K562 (cell line): ENCODE data around the gene HSD11B1.

Experiments
- ATF3 ChIP-seq, 2 experiments: fragments of 450-650 bp in 1 of 2; sonication (generic) in 1 of 2; formaldehyde crosslinking in 1 of 2; IDR thresholded peaks in 1 of 2; conservative IDR thresholded peaks in 1 of 2; 2 replicates each; pipeline versions ENCODE4 v1.6.1 to v1.8.1; 2016 to 2023; ENCODE audit warnings: mild to moderate bottlenecking in 2 of 2, moderate library complexity in 2 of 2, inconsistent platforms in 1 of 2, missing genetic modification reagents in 1 of 2
- CHD1 ChIP-seq: fragments of 200-600 bp; sonication (generic); IDR thresholded peaks from one replicate; pipeline ENCODE4 v1.6.1; 2012; ENCODE audit warnings: mild to moderate bottlenecking, moderate library complexity, low read length, inconsistent platforms
- CSDE1 ChIP-seq, 2 experiments: fragments of 450-650 bp; IDR thresholded peaks; 2 replicates each; pipeline ENCODE4 v1.6.1; 2016; ENCODE audit warnings: mild to moderate bottlenecking in 1 of 2
- CTCF ChIP-seq, 3 experiments: IDR thresholded peaks in 2 of 3; conservative IDR thresholded peaks in 1 of 3; 2 replicates each; pipeline ENCODE4 v1.5.1; 2011 to 2012; ENCODE audit warnings: low read length in 3 of 3, mild to moderate bottlenecking in 3 of 3, control low read depth in 2 of 3, improper control_type of control experiment in 1 of 3, inconsistent platforms in 1 of 3, low read depth in 1 of 3, mixed read lengths in 1 of 3, moderate library complexity in 1 of 3; ENCODE audit not compliant: insufficient read depth in 2 of 3
- EZH2 ChIP-seq: IDR thresholded peaks from 2 replicates; pipeline ENCODE4 v1.6.1; 2012; ENCODE audit warnings: low read depth, mild to moderate bottlenecking, inconsistent platforms, low read length, borderline replicate concordance
- MAFG ChIP-seq: fragments of 450-650 bp; conservative IDR thresholded peaks from 2 replicates; pipeline ENCODE4 v1.6.1; 2016; ENCODE audit warnings: missing genetic modification characterization, missing compliant biosample characterization
- MTA3 ChIP-seq: fragments of 450-650 bp; formaldehyde crosslinking; IDR thresholded peaks from 2 replicates; pipeline ENCODE4 v1.6.1; 2017; ENCODE audit warnings: mild to moderate bottlenecking, borderline replicate concordance
- NFIC ChIP-seq: fragments of 450-650 bp; IDR thresholded peaks from 2 replicates; pipeline ENCODE4 v1.6.1; 2017; ENCODE audit warnings: mild to moderate bottlenecking, inconsistent platforms
- POLR2AphosphoS5 ChIP-seq: IDR thresholded peaks from 2 replicates; pipeline ENCODE4 v1.6.1; 2011; ENCODE audit warnings: mild to moderate bottlenecking, low read depth, low read length, moderate library complexity; ENCODE audit not compliant: control insufficient read depth, insufficient read depth
- TCF7L2 ChIP-seq: fragments of 150-350 bp; IDR thresholded peaks from 2 replicates; pipeline ENCODE4 v1.6.1; 2016; ENCODE audit warnings: low read depth, mild to moderate bottlenecking, low read length, moderate library complexity

GRCh38 chr1:209667103-209667502 lies 37.5 kb upstream of the HSD11B1 start:
- TF ChIP-seq TCF7L2 = no peak
- no peak for TF ChIP-seq CTCF (IDR thresholded peaks at IDR 0.05 in 2 of 3, conservative IDR thresholded peaks at IDR 0.05 in 1 of 3; ENCODE audit: insufficient read depth in 2 of 3, low read depth in 1 of 3, low read length in 3 of 3)
- TF ChIP-seq CHD1 = no peak
- no peak for TF ChIP-seq POLR2AphosphoS5
- no peak for TF ChIP-seq MAFG (tag)
- TF ChIP-seq NFIC = no peak
- no peak for TF ChIP-seq ATF3 (IDR thresholded peaks at IDR 0.05)
- no peak for TF ChIP-seq ATF3 (CRISPR knock-in tag; conservative IDR thresholded peaks at IDR 0.05)
- no peak for TF ChIP-seq MTA3
- TF ChIP-seq EZH2 = no peak
- no peak for TF ChIP-seq CSDE1 (IDR thresholded peaks at IDR 0.05)
